Measurements from ENCODE around the gene UNC80. TPM values are rescaled to one million over a fixed set of nuclear protein-coding genes. Genes with fewer than 3 reads are reported as not detected.

UNC80 gene
- total RNA-seq, 4 donors from 2014 or later = 0.04 to 0.80 (median 0.21) TPM; not detected in 1

- Histone ChIP-seq H3K27me3 (no peaks in the 10 kb centered on the region), H3K36me3 (no peaks in the 10 kb centered on the region), H3K4me3 (no peak overlapping the region), H3K4me1 (peaks cover 12% of the 10 kb centered on the region), H3K9me3 (no peaks in the 10 kb centered on the region), H3K27ac (no peak overlapping the region)
- DNase-seq (ENCODE audit: low spot score in 2 of 2) = no peak
- TF ChIP-seq POLR2AphosphoS5 (IDR thresholded peaks at IDR 0.05) (no peak), EP300 (IDR thresholded peaks at IDR 0.05) (no peak), POLR2A (IDR thresholded peaks at IDR 0.05) (no peak), CTCF (IDR thresholded peaks at IDR 0.05) (no peak)
- 72% methylated on average over 1 of the region's 1 CpG for WGBS
Measured at GRCh38 chr2:209998596-209998995, 227.0 kb downstream of the UNC80 start.

DNA sequence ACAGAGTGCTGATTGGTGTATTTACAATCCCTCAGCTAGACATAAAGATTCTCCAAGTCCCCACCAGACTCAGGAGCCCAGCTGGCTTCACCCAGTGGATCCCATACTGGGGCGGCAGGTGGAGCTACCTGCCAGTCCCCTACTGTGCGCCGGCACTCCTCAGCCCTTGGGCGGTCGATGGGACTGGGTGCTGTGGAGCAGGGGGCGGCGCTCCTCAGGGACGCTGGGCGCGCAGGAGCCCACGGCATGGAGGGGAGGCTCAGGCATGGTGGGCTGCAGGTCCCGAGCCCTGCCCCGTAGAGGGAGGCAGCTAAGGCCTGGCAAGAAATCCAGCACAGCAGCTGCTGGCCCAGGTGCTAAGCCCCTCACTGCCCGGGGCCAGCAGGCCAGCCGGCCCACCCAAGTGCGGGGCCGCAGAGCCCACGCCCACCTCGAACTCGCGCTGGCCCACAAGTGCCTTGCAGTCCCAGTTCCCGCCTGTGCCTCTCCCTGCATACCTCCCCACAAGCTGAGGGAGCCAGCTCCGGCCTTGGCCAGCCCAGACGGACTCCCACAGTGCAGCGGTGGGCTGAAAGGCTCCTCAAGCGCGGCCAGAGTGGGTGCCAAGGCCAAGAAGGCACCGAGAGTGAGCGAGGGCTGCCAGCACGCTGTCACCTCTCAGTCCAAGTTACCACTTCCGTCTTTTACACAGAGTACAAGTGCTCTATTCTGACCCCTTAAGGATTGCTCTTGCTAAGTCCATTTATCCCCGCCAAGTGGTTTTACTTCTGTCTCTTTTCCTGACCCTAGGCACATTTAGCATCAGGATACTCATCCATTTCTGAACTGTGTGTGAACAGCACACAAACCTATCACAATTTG is 229.1 kb downstream of the UNC80 start:
- no peak for TF ChIP-seq POLR2AphosphoS5 (IDR thresholded peaks at IDR 0.05)
- TF ChIP-seq POLR2A (IDR thresholded peaks at IDR 0.05) = no peak
- no peak for TF ChIP-seq CTCF (IDR thresholded peaks at IDR 0.05)
- TF ChIP-seq EP300 (IDR thresholded peaks at IDR 0.05) = no peak
- Histone ChIP-seq H3K27ac (no peak overlapping the region), H3K36me3 (no peaks in the 10 kb centered on the region), H3K4me1 (peaks cover 31% of the 10 kb centered on the region), H3K4me3 (no peak overlapping the region), H3K27me3 (no peaks in the 10 kb centered on the region), H3K9me3 (no peaks in the 10 kb centered on the region)
- 97% methylated on average over 26 of the region's 32 CpGs for WGBS
- no peak for DNase-seq (ENCODE audit: low spot score in 2 of 2)

- Histone ChIP-seq H3K36me3 (no peaks in the 10 kb centered on the region), H3K4me1 (peaks cover 38% of the 10 kb centered on the region), H3K27me3 (no peaks in the 10 kb centered on the region), H3K4me3 (peak within 1 kb of the TSS; percentile 93), H3K9me3 (no peaks in the 10 kb centered on the region), H3K27ac (peak within 1 kb of the TSS; percentile 82)
- TF ChIP-seq POLR2AphosphoS5 (IDR thresholded peaks at IDR 0.05) = peak in 2 of 3 donors; percentile 5 to 9
- TF ChIP-seq POLR2A (IDR thresholded peaks at IDR 0.05) = peak in 1 of 2 donors; percentile 46
- no peak for TF ChIP-seq CTCF (IDR thresholded peaks at IDR 0.05)
- WGBS = under 1% methylated on average over 42 of the region's 58 CpGs
- peak; percentile 97 for DNase-seq (ENCODE audit: low spot score in 2 of 2)
Measured at GRCh38 chr2:210002158-210003157, 230.8 kb downstream of the UNC80 start, which contains the start of gene RPE. Gene RPE, plus strand, starts transcription at chr2:210002638. Its CDS starts 24 bp downstream, at chr2:210002662.

- Histone ChIP-seq H3K27ac (no peak overlapping the region), H3K9me3 (no peaks in the 10 kb centered on the region), H3K4me1 (peaks cover 38% of the 10 kb centered on the region), H3K27me3 (no peaks in the 10 kb centered on the region), H3K4me3 (peak overlapping the region; percentile 93), H3K36me3 (no peaks in the 10 kb centered on the region)
- no peak for DNase-seq (ENCODE audit: low spot score in 2 of 2)
- 42% methylated on average over 2 of the region's 2 CpGs for WGBS
- TF ChIP-seq CTCF (IDR thresholded peaks at IDR 0.05) = no peak
- no peak for TF ChIP-seq POLR2AphosphoS5 (IDR thresholded peaks at IDR 0.05)
- no peak for TF ChIP-seq EP300 (IDR thresholded peaks at IDR 0.05)
- no peak for TF ChIP-seq POLR2A (IDR thresholded peaks at IDR 0.05)
Measured at GRCh38 chr2:210003359-210003758, 231.7 kb downstream of the UNC80 start.
